H1 (cell line): ENCODE data around the gene CAPN15. TPM values are rescaled to one million over a fixed set of nuclear protein-coding genes. Genes with fewer than 3 reads are reported as not detected.

Source experiments
- CTCF ChIA-PET: fragments of 300-600 bp; sonication (Branson Sonifier 250); formaldehyde crosslinking; loops from one replicate; lab custom pipeline; 2021; ENCODE audit not compliant: partially characterized antibody; lab: Charles Lee
- POLR2A ChIA-PET: fragments of 300-600 bp; sonication (Branson Sonifier 250); formaldehyde crosslinking; loops from one replicate; lab custom pipeline; 2021; ENCODE audit warnings: inconsistent platforms; ENCODE audit not compliant: partially characterized antibody; lab: Charles Lee
- DNase-seq, 2 experiments: peaks; one replicate each; pipeline versions ENCODE4 v3.0.0 to v3.0.0-alpha.2; 2010 to 2022; ENCODE audit warnings: low spot score in 2 of 2, low read depth in 1 of 2, mixed read lengths in 1 of 2
- FAIRE-seq: peaks from 2 replicates; lab custom pipeline; 2011; peaks lifted over from hg19 to GRCh38; lab: Jason Lieb, UNC
- H2AFZ ChIP-seq: 2 replicates; pipeline ENCODE4 v1.8.1; 2012; ENCODE audit warnings: low read length, inconsistent platforms
- H2AK5ac ChIP-seq: 2 replicates; pipeline ENCODE4 v1.6.1; 2013; ENCODE audit warnings: low read depth, low read length
- H2BK120ac ChIP-seq: replicated peaks from 2 replicates; pipeline ENCODE3; 2013; ENCODE audit warnings: low read depth, low read length, inconsistent platforms
- H2BK12ac ChIP-seq: 2 replicates; pipeline ENCODE4 v1.6.1; 2013; ENCODE audit warnings: low read depth, low read length
- H2BK15ac ChIP-seq: 2 replicates; pipeline ENCODE4 v1.6.1; 2013; ENCODE audit warnings: low read length
- H2BK20ac ChIP-seq: 2 replicates; pipeline ENCODE4 v1.6.1; 2013; ENCODE audit warnings: low read length
- H2BK5ac ChIP-seq: 2 replicates; pipeline ENCODE4 v1.6.1; 2013; ENCODE audit warnings: low read depth, low read length
- H3K14ac ChIP-seq: 2 replicates; pipeline ENCODE4 v1.6.1; 2013; ENCODE audit warnings: inconsistent platforms; ENCODE audit not compliant: insufficient read length
- H3K18ac ChIP-seq: 2 replicates; pipeline ENCODE4 v1.6.1; 2013; ENCODE audit warnings: low read length; ENCODE audit errors: extremely low read depth
- H3K23ac ChIP-seq: 2 replicates; pipeline ENCODE4 v1.6.1; 2013; ENCODE audit warnings: inconsistent platforms; ENCODE audit not compliant: insufficient read length
- H3K23me2 ChIP-seq: 2 replicates; pipeline ENCODE4 v1.6.1; 2013; ENCODE audit warnings: low read depth, low read length
- H3K27ac ChIP-seq: 2 replicates; pipeline ENCODE4 v1.6.1; 2011; ENCODE audit warnings: low read depth, low read length, inconsistent platforms
- H3K27me3 ChIP-seq, 4 experiments: replicated peaks in 1 of 4; 1 replicate in 1 of 4; 2 replicates in 3 of 4; pipeline versions ENCODE4 v1.6.1 to v1.8.1; 2011 to 2013; ENCODE audit warnings: low read length in 3 of 4, mild to moderate bottlenecking in 3 of 4, inconsistent platforms in 2 of 4, mixed read lengths in 2 of 4, moderate library complexity in 1 of 4; ENCODE audit not compliant: control insufficient read depth in 3 of 4, insufficient read depth in 3 of 4; ENCODE audit errors: extremely low read depth in 1 of 4
- H3K36me3 ChIP-seq, 4 experiments: 2 replicates each; pipeline versions ENCODE4 v1.6.1 to v1.8.1; 2011 to 2013; ENCODE audit warnings: mild to moderate bottlenecking in 4 of 4, low read length in 3 of 4, moderate library complexity in 2 of 4, control low read depth in 1 of 4, inconsistent platforms in 1 of 4; ENCODE audit not compliant: insufficient read depth in 4 of 4, control insufficient read depth in 2 of 4
- H3K4ac ChIP-seq: replicated peaks from 2 replicates; pipeline ENCODE3; 2013; ENCODE audit warnings: low read length, low read depth, mixed read lengths, inconsistent platforms; ENCODE audit not compliant: insufficient read length
- H3K4me1 ChIP-seq, 4 experiments: replicated peaks in 1 of 4; 1 replicate in 1 of 4; 2 replicates in 3 of 4; pipeline versions ENCODE4 v1.6.1 to v1.8.1; 2011 to 2013; ENCODE audit warnings: low read length in 3 of 4, inconsistent platforms in 2 of 4, mixed read lengths in 1 of 4; ENCODE audit not compliant: insufficient read depth in 4 of 4, control insufficient read depth in 3 of 4
- H3K4me2 ChIP-seq, 2 experiments: 2 replicates each; pipeline versions ENCODE4 v1.6.1 to v1.8.1; 2011 to 2013; ENCODE audit warnings: low read depth in 2 of 2, low read length in 2 of 2, control low read depth in 1 of 2, inconsistent platforms in 1 of 2, mild to moderate bottlenecking in 1 of 2; ENCODE audit not compliant: insufficient read depth in 1 of 2
- H3K4me3 ChIP-seq, 4 experiments: fragments of 200-600, 300-600 bp in 1 of 4; sonication (generic), shearing (Covaris generic), sonication (Bioruptor Twin) in 1 of 4; 2 replicates each; pipeline versions ENCODE4 v1.5.1 to v1.8.1; 2011 to 2016; ENCODE audit warnings: low read length in 4 of 4, low read depth in 3 of 4, control low read depth in 2 of 4, inconsistent platforms in 2 of 4, mild to moderate bottlenecking in 2 of 4, mixed read lengths in 1 of 4, moderate library complexity in 1 of 4; ENCODE audit not compliant: insufficient read depth in 2 of 4; ENCODE audit errors: extremely low read depth in 1 of 4
- H3K56ac ChIP-seq: replicated peaks from 2 replicates; pipeline ENCODE3; 2013; ENCODE audit warnings: low read depth, mild to moderate bottlenecking, mixed read lengths, low read length, inconsistent platforms; ENCODE audit not compliant: insufficient read length
- H3K79me1 ChIP-seq: 2 replicates; pipeline ENCODE4 v1.6.1; 2013; ENCODE audit warnings: low read depth, low read length, control low read depth
- H3K79me2 ChIP-seq, 2 experiments: 2 replicates each; pipeline versions ENCODE4 v1.6.1 to v1.8.1; 2012 to 2013; ENCODE audit warnings: low read length in 2 of 2, mild to moderate bottlenecking in 2 of 2, inconsistent platforms in 1 of 2; ENCODE audit not compliant: insufficient read depth in 2 of 2, control insufficient read depth in 1 of 2
- H3K9ac ChIP-seq, 4 experiments: replicated peaks in 1 of 4; 1 replicate in 1 of 4; 2 replicates in 3 of 4; pipeline versions ENCODE4 v1.6.1 to v1.8.1; 2011 to 2013; ENCODE audit warnings: low read depth in 3 of 4, low read length in 3 of 4, control low read depth in 2 of 4, mild to moderate bottlenecking in 2 of 4, moderate library complexity in 2 of 4, inconsistent platforms in 1 of 4; ENCODE audit errors: extremely low read depth in 1 of 4
- H3K9me3 ChIP-seq, 2 experiments: 2 replicates each; pipeline versions ENCODE4 v1.6.1 to v1.8.1; 2012 to 2013; ENCODE audit warnings: mild to moderate bottlenecking in 2 of 2, moderate library complexity in 2 of 2, control low read depth in 1 of 2, inconsistent platforms in 1 of 2, low read depth in 1 of 2, low read length in 1 of 2, mixed read lengths in 1 of 2; ENCODE audit not compliant: insufficient read depth in 2 of 2
- H4K20me1 ChIP-seq, 2 experiments: replicated peaks in 1 of 2; 2 replicates each; pipeline versions ENCODE3 to v1.8.1; 2011 to 2013; ENCODE audit warnings: inconsistent platforms in 2 of 2, low read length in 2 of 2, mild to moderate bottlenecking in 1 of 2; ENCODE audit not compliant: insufficient read depth in 2 of 2, control insufficient read depth in 1 of 2
- H4K5ac ChIP-seq: 2 replicates; pipeline ENCODE4 v1.6.1; 2013; ENCODE audit warnings: low read length, low read depth, mixed read lengths, inconsistent platforms; ENCODE audit not compliant: insufficient read length
- H4K8ac ChIP-seq: 2 replicates; pipeline ENCODE4 v1.8.0; 2013; ENCODE audit warnings: mild to moderate bottlenecking, moderate library complexity, low read length, inconsistent platforms; ENCODE audit not compliant: insufficient read depth; ENCODE audit errors: extremely low read depth
- H4K91ac ChIP-seq: replicated peaks from 2 replicates; pipeline ENCODE3; 2013; ENCODE audit warnings: low read length, mixed read lengths, inconsistent platforms; ENCODE audit not compliant: insufficient read length
- ATF3 ChIP-seq: IDR thresholded peaks from 2 replicates; pipeline ENCODE4 v1.6.1; 2011; ENCODE audit warnings: low read depth, mild to moderate bottlenecking, low read length; ENCODE audit not compliant: insufficient read depth
- BRCA1 ChIP-seq: IDR thresholded peaks from 2 replicates; pipeline ENCODE4 v1.6.1; 2012; ENCODE audit warnings: low read depth, low read length, improper control_type of control experiment
- CBX8 ChIP-seq: fragments of 300-800, 300-1000 bp; sonication (generic); IDR thresholded peaks from 2 replicates; pipeline ENCODE4 v1.7.1; 2016; ENCODE audit warnings: low read depth, low read length, borderline replicate concordance
- JUN ChIP-seq: IDR thresholded peaks from 2 replicates; pipeline ENCODE4 v1.6.1; 2011; ENCODE audit warnings: low read depth, mild to moderate bottlenecking, improper control_type of control experiment, low read length
- PHF8 ChIP-seq: fragments of 200-600 bp; sonication (generic); conservative IDR thresholded peaks from 2 replicates; pipeline ENCODE4 v1.7.1; 2012; ENCODE audit warnings: low read depth, mild to moderate bottlenecking, inconsistent platforms, low read length, moderate library complexity
- POU5F1 ChIP-seq: IDR thresholded peaks from 2 replicates; pipeline ENCODE4 v1.6.1; 2011; ENCODE audit warnings: low read depth, mild to moderate bottlenecking, low read length, moderate library complexity
- RNF2 ChIP-seq: fragments of 200-900, 300-1000 bp; sonication (generic); IDR thresholded peaks from 2 replicates; pipeline ENCODE4 v1.7.1; 2016; ENCODE audit warnings: borderline replicate concordance, low read depth, mild to moderate bottlenecking, antibody characterized with exemption, low read length; ENCODE audit not compliant: poor library complexity, severe bottlenecking; ENCODE audit errors: missing control alignments
- RXRA ChIP-seq: IDR thresholded peaks from 2 replicates; pipeline ENCODE4 v1.6.1; 2011; ENCODE audit warnings: low read depth, mild to moderate bottlenecking, low read length, moderate library complexity; ENCODE audit not compliant: insufficient read depth
- SAP30 ChIP-seq: fragments of 300-600 bp; sonication (generic); IDR thresholded peaks from 2 replicates; pipeline ENCODE4 v1.7.1; 2012; ENCODE audit warnings: low read length, moderate library complexity, mild to moderate bottlenecking, inconsistent platforms; ENCODE audit not compliant: insufficient read depth, insufficient replicate concordance
- SP1 ChIP-seq: IDR thresholded peaks from 2 replicates; pipeline ENCODE4 v1.6.1; 2011; ENCODE audit warnings: low read depth, low read length
- ZNF274 ChIP-seq: IDR thresholded peaks from 2 replicates; pipeline ENCODE4 v1.7.0; 2012; ENCODE audit warnings: low read length, borderline replicate concordance; ENCODE audit errors: extremely low read depth
- WGBS, 2 experiments: shearing (Covaris generic) in 1 of 2; methylation state at CpG; one replicate each; pipeline versions ENCODE4 v1.1.6 to v1.1.7; 2013 to 2015; ENCODE audit warnings: low lambda C conversion rate in 2 of 2, mixed read lengths in 2 of 2, inconsistent platforms in 1 of 2, low coverage in 1 of 2, missing lambda C conversion rate in 1 of 2; ENCODE audit not compliant: insufficient replicate concordance in 2 of 2, insufficient coverage in 1 of 2, insufficient read length in 1 of 2; ENCODE audit errors: extremely low coverage in 1 of 2, missing lambda C conversion rate in 1 of 2; 5-methylcytosine and 5-hydroxymethylcytosine counted together
- polyA plus RNA-seq, 7 experiments: library from polyadenylated mRNA; depleted of rRNA in 3 of 7; stranded (reverse) in 5 of 7; unstranded in 2 of 7; fragments of >200 nt in 5 of 7; fragments of 200-250 nt in 2 of 7; gene quantifications; 1 replicate in 5 of 7; 2 replicates in 1 of 7; 4 replicates in 1 of 7; pipeline versions ENCODE4 v1.2.1 to v1.2.3, GENCODE V29; 2011 to 2013; ENCODE audit warnings: missing spikeins in 2 of 7, mixed read lengths in 2 of 7
- total RNA-seq: library from RNA; stranded (reverse); fragmentation: NEBNext Ultra II Directional; extraction: Animal tissue kit (Norgen Biotek cat#: 25700); gene quantifications from 2 replicates; pipeline ENCODE4 v1.2.1, GENCODE V29; 2021

CAPN15 gene
- total and polyA plus RNA-seq, 2 of the 8 experiments (the other 6 are each of a cell fraction or from before 2014, with no cell fraction given): 38.9 to 76.9 TPM

- no peak overlapping the region for H2BK20ac ChIP-seq
- H4K91ac ChIP-seq: no peak overlapping the region
- POLR2A ChIA-PET: interaction anchor here (0.6 to 3.0 kb wide), 7 partner anchors 11 to 77 kb away, joined by 3 to 9 read pairs (median 3); no protein-coding TSS in a partner anchor
- peaks cover 0 to 18% of the 10 kb centered on the region in 2 experiments for H4K20me1 ChIP-seq
- no peaks in the 10 kb centered on the region for H3K9me3 ChIP-seq
- no peak overlapping the region for H2AFZ ChIP-seq
- H3K4me1 ChIP-seq: peaks cover 0 to 3% (median 1%) of the 10 kb centered on the region in 4 experiments; a peak in 4 of 7 replicates
- no peaks in the 10 kb centered on the region; the same call in none of the 2 replicates for H3K79me1 ChIP-seq
- H4K5ac ChIP-seq: no peak overlapping the region
- no peak overlapping the region for H4K8ac ChIP-seq
- no peaks in the 10 kb centered on the region for H3K27me3 ChIP-seq
- DNase-seq (no peak), FAIRE-seq (no peak)
- H2BK5ac ChIP-seq: no peak overlapping the region
- H3K4me2 ChIP-seq: no peak overlapping the region
- peaks cover 0 to 14% (median 0%) of the 10 kb centered on the region in 4 experiments; a peak in 3 of 8 replicates for H3K36me3 ChIP-seq
- no peak overlapping the region for H2AK5ac ChIP-seq
- CTCF ChIA-PET: interaction anchor here (0.7 to 1.1 kb wide), 4 partner anchors 15 to 50 kb away, joined by 3 to 4 read pairs (median 3); no protein-coding TSS in a partner anchor
- no peak overlapping the region for H2BK120ac ChIP-seq
- no peak overlapping the region for H3K4ac ChIP-seq
- H3K14ac ChIP-seq: no peak overlapping the region
- no peak overlapping the region for H3K18ac ChIP-seq
- peaks cover 0 to 9% of the 10 kb centered on the region in 2 experiments; a peak in 1 of 4 replicates for H3K79me2 ChIP-seq
- H3K23ac ChIP-seq: no peak overlapping the region
- no peak overlapping the region for H3K4me3 ChIP-seq
- 95% methylated on average over 41 of the region's 46 CpGs; no CpG with 5 or more reads in 1 of the 2 experiments for WGBS, 2 experiments
- no peak overlapping the region for H2BK15ac ChIP-seq
- no peak overlapping the region for H3K56ac ChIP-seq
- H3K9ac ChIP-seq: no peak overlapping the region
- H3K23me2 ChIP-seq: peaks cover 7% of the 10 kb centered on the region; the same call in 1 of the 2 replicates
- no peak overlapping the region for H3K27ac ChIP-seq
- H2BK12ac ChIP-seq: no peak overlapping the region
- TF ChIP-seq ATF3 (no peak), ZNF274 (no peak), BRCA1 (no peak), SP1 (no peak), POU5F1 (no peak), PHF8 (no peak), JUN (no peak), CBX8 (no peak), RXRA (no peak), SAP30 (no peak), RNF2 (no peak)
These were observed 46.7 kb downstream of the CAPN15 start for GRCh38 chr16:574021-574760.
